T-cell (primary cell): ENCODE measurements around the gene CCR8. TPM values are rescaled to one million over a fixed set of nuclear protein-coding genes. Genes with fewer than 3 reads are reported as not detected.
A peak's percentile ranks its signal among the peaks of the same experiment; 100 is the strongest.

Experiments used
- ATAC-seq, 4 experiments: fragments of 200-7000 bp in 3 of 4; fragments of 150-1000 bp in 1 of 4; cut with Tn5 transposase; replicated peaks in 1 of 4; 1 replicate in 3 of 4; 2 replicates in 1 of 4; pipeline ENCODE4 v1.10.0; 2021; ENCODE audit warnings: moderate library complexity in 3 of 4, mild to moderate bottlenecking in 2 of 4, moderate number of reproducible peaks in 1 of 4
- CTCF ChIA-PET, 2 donors: fragments of 300-600 bp; sonication (Branson Sonifier 250); formaldehyde crosslinking; loops; one replicate each; lab custom pipeline; 2022; ENCODE audit warnings: antibody characterized with exemption in 2 of 2; lab: Charles Lee
- POLR2A ChIA-PET, 2 donors: fragments of 300-600 bp; sonication (Branson Sonifier 250); formaldehyde crosslinking; loops; one replicate each; lab custom pipeline; 2022; ENCODE audit warnings: antibody characterized with exemption in 2 of 2; lab: Charles Lee
- DNase-seq, 35 experiments: peaks; one replicate each; pipeline versions ENCODE4 v3.0.0 to v3.0.0-alpha.2; 2013 to 2023
- H3K27ac ChIP-seq: one replicate; pipeline ENCODE4 v1.5.1; 2013; ENCODE audit warnings: low read length
- H3K27me3 ChIP-seq, 2 experiments: replicated peaks in 1 of 2; 1 replicate in 1 of 2; 2 replicates in 1 of 2; pipeline versions ENCODE4 v1.6.1 to v1.7.0; 2013; ENCODE audit warnings: low read length in 1 of 2, mixed read lengths in 1 of 2; ENCODE audit not compliant: control insufficient read depth in 2 of 2, insufficient read depth in 2 of 2; ENCODE audit errors: extremely low read depth in 1 of 2
- H3K36me3 ChIP-seq, 2 donors: 1 replicate in 1 of 2; 2 replicates in 1 of 2; pipeline versions ENCODE4 v1.6.1 to v1.7.0; 2013; ENCODE audit warnings: low read length in 1 of 2; ENCODE audit not compliant: control insufficient read depth in 2 of 2, insufficient read depth in 1 of 2; ENCODE audit errors: extremely low read depth in 1 of 2
- H3K4me1 ChIP-seq, 2 experiments: 1 replicate in 1 of 2; 2 replicates in 1 of 2; pipeline versions ENCODE4 v1.6.1 to v1.7.0; 2013; ENCODE audit warnings: low read length in 2 of 2, mixed read lengths in 1 of 2; ENCODE audit not compliant: insufficient read depth in 2 of 2, control insufficient read depth in 1 of 2; ENCODE audit errors: extremely low read depth in 1 of 2
- H3K4me3 ChIP-seq, 2 donors: 1 replicate in 1 of 2; 2 replicates in 1 of 2; pipeline versions ENCODE4 v1.5.1 to v1.7.0; 2013; ENCODE audit warnings: mild to moderate bottlenecking in 2 of 2, low read length in 1 of 2, moderate library complexity in 1 of 2; ENCODE audit not compliant: control insufficient read depth in 1 of 2; ENCODE audit errors: extremely low read depth in 1 of 2
- H3K9me3 ChIP-seq: 2 replicates; pipeline ENCODE4 v1.7.0; 2013
- H3K27ac Mint-ChIP-seq, 2 donors: one replicate each; pipeline ENCODE4 v1.8.0; 2020 to 2021; ENCODE audit warnings: mild to moderate bottlenecking in 2 of 2, mixed read lengths in 2 of 2
- H3K27me3 Mint-ChIP-seq, 2 donors: one replicate each; pipeline ENCODE4 v1.8.0; 2021 to 2022; ENCODE audit warnings: mixed read lengths in 2 of 2
- H3K36me3 Mint-ChIP-seq: one replicate; pipeline ENCODE4 v1.8.0; 2021; ENCODE audit warnings: mixed read lengths
- H3K4me1 Mint-ChIP-seq, 3 donors: one replicate each; pipeline ENCODE4 v1.8.0; 2020 to 2022; ENCODE audit warnings: mixed read lengths in 3 of 3, mild to moderate bottlenecking in 1 of 3
- H3K4me3 Mint-ChIP-seq, 3 donors: one replicate each; pipeline ENCODE4 v1.8.0; 2020 to 2022; ENCODE audit warnings: mild to moderate bottlenecking in 3 of 3, mixed read lengths in 3 of 3, moderate library complexity in 3 of 3
- H3K9me3 Mint-ChIP-seq, 3 donors: one replicate each; pipeline ENCODE4 v1.8.0; 2020 to 2022; ENCODE audit warnings: mixed read lengths in 3 of 3
- WGBS: methylation state at CpG from one replicate; pipeline ENCODE4 v1.1.5; 2013; ENCODE audit warnings: missing lambda C conversion rate; ENCODE audit not compliant: insufficient coverage; 5-methylcytosine and 5-hydroxymethylcytosine counted together
- total RNA-seq, 35 experiments: library from RNA in 6 of 35; stranded (reverse) in 6 of 35; fragments of 120-200 nt in 1 of 35; gene quantifications; one replicate each; pipeline versions ENCODE4 v1.2.1 to v1.2.4 and lab custom pipeline; 2013 to 2026

The CCR8 gene, protein sequence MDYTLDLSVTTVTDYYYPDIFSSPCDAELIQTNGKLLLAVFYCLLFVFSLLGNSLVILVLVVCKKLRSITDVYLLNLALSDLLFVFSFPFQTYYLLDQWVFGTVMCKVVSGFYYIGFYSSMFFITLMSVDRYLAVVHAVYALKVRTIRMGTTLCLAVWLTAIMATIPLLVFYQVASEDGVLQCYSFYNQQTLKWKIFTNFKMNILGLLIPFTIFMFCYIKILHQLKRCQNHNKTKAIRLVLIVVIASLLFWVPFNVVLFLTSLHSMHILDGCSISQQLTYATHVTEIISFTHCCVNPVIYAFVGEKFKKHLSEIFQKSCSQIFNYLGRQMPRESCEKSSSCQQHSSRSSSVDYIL
- 1 to 10 TPM; 1.9 to 6.7 (median 2.8) TPM for total RNA-seq
- 3.0 TPM for total RNA-seq (2013)
- 0.55 to 7.3 (median 3.7) reads per million in 29 experiments for total RNA-seq (lab: John Stamatoyannopoulos, UW)

DNA sequence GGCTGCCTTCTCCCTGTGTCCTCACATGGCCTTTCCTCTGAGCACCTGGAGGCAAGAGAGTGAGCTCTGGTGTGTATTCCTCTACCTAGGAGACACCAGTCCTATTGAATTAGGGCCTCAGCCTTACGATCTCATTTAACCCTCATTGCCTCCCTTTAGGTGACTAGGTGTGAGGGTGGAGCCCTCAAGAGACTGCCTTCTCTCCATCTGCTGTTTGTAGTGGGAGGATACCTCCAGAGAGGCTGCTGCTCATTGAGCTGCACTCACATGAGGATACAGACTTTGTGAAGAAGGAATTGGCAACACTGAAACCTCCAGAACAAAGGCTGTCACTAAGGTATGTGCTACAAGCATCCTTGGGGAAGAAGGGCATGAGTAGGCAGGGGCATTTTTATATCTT lies at the start of gene CCR8:
Gene CCR8 (plus strand): TSS at position 217 of the 400 bp plus-strand sequence. CDS start 2,623 bp downstream, outside the sequence.
- Histone ChIP-seq H3K27ac (peak within 1 kb of the TSS; percentile 36), H3K4me1 (peaks cover 0 to 7% of the 10 kb centered on the region in 2 experiments), H3K36me3 (no peaks in the 10 kb centered on the region), H3K9me3 (no peaks in the 10 kb centered on the region), H3K4me3 (no peak within 1 kb of the TSS), H3K27me3 (no peaks in the 10 kb centered on the region)
- no CpG with 5 or more reads among the region's 1 CpG for WGBS
- Mint-ChIP-seq H3K4me3 (peak within 1 kb of the TSS; percentile 3 to 68 (median 66)), H3K36me3 (peaks cover 13% of the 10 kb centered on the region), H3K9me3 (no peaks in the 10 kb centered on the region), H3K27me3 (no peaks in the 10 kb centered on the region), H3K27ac (peak within 1 kb of the TSS; percentile 70 to 83), H3K4me1 (peaks cover 14 to 52% (median 14%) of the 10 kb centered on the region in 3 donors)
- ATAC-seq (peak; percentile 38 to 73 (median 66)), DNase-seq (no peak)
- POLR2A ChIA-PET: no interaction called here
- CTCF ChIA-PET: interaction anchor here in 1 of 2 donors (0.5 kb wide), 1 partner anchor 19 kb away, joined by 6 read pairs; no protein-coding TSS in a partner anchor

DNA sequence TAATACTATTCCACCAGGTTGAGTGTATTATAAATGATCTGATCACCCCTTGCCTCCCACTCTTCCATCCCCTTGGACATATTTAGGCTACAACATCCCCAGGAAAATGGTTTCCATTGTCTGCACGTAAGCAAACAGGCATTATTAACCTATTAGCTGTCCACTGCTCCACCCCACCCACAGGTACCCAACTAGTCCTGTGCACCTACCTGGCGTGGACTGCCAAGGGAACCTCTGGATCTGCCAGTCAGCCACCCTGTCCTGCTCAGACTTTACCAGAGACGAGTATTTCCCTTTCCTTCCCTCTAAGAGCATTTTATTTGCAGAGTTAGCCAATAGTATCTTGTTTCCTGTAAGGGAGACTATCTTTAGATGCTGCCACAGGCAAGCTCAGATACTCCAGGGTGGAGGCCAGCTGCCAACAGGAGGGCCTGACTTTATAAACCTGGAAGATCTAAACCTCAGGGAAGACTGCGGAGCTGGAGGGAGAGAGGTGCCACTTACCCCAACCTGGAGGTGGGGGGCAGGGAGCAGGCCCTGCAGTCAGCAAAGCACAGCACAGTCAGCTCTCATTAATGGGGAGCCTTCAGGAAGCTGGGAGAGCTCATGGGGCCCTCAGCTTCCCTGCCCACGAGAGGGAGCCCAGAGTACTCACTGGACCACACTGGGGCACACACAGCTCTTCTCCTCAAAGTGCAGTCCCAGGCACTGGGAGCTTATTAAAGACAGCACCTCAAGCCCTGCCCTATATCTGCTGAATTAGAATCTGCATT lies 49.6 kb upstream of the CCR8 start, which contains the start of gene CX3CR1:
Gene CX3CR1 (minus strand): TSS at position 292 of the 773 bp plus-strand sequence. CDS start 13,527 bp downstream, outside the sequence.
- no peaks in the 10 kb centered on the region for H3K9me3 ChIP-seq
- Mint-ChIP-seq H3K4me1 (peaks cover 13 to 45% (median 13%) of the 10 kb centered on the region in 3 donors), H3K9me3 (no peaks in the 10 kb centered on the region), H3K27ac (peak within 1 kb of the TSS; percentile 44 to 45), H3K27me3 (no peaks in the 10 kb centered on the region), H3K4me3 (peak within 1 kb of the TSS; percentile 48 to 74 (median 63)), H3K36me3 (no peaks in the 10 kb centered on the region)
- DNase-seq (no peak), ATAC-seq (no peak)
- CTCF ChIA-PET: interaction anchor here (1.0 to 2.3 kb wide), 3 partner anchors 8 to 90 kb away, joined by 4 to 10 read pairs (median 5); no protein-coding TSS in a partner anchor
- no peak within 1 kb of the TSS for H3K27ac ChIP-seq
- no peaks in the 10 kb centered on the region for H3K27me3 ChIP-seq
- POLR2A ChIA-PET: no interaction called here
- H3K36me3 ChIP-seq: no peaks in the 10 kb centered on the region
- H3K4me1 ChIP-seq: peaks cover 0 to 57% of the 10 kb centered on the region in 2 experiments
- peak within 1 kb of the TSS in 1 of 2 donors; percentile 40 for H3K4me3 ChIP-seq
- WGBS: 64% methylated on average over 1 of the region's 5 CpGs

DNA sequence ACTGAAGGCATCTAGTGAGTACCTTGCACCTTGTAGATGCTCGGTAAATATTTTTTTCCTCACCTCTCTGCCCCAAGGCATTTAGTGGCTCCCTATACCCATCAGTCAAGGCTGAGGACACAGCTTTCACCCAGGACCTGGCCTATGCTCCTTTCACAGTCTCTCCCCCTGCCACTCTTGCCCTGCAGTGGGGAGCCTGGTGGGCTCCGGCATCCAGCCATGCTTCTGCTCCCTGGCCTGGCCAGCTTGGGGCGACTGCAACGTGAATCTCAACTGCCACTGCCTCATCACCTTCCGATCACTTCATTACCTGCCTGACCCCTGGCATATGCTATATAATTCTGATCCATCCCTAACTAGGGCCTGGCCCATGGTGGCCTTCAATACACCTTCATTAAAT lies 48.9 kb upstream of the CCR8 start:
- Mint-ChIP-seq H3K9me3 (no peaks in the 10 kb centered on the region), H3K36me3 (no peaks in the 10 kb centered on the region), H3K4me1 (peaks cover 13 to 42% (median 13%) of the 10 kb centered on the region in 3 donors), H3K4me3 (peak overlapping the region in 1 of 3 donors; percentile 74), H3K27me3 (no peaks in the 10 kb centered on the region), H3K27ac (peak overlapping the region in 1 of 2 donors; percentile 32)
- 91% methylated on average over 5 of the region's 5 CpGs for WGBS
- H3K4me3 ChIP-seq: peak overlapping the region in 1 of 2 donors; percentile 40
- H3K4me1 ChIP-seq: peaks cover 0 to 57% of the 10 kb centered on the region in 2 experiments
- ChIA-PET POLR2A (no interaction called here), CTCF (interaction anchor here in 1 of 2 donors (1.7 kb wide), 1 partner anchor 8 kb away, joined by 5 read pairs; no protein-coding TSS in a partner anchor)
- H3K9me3 ChIP-seq: no peaks in the 10 kb centered on the region
- H3K27me3 ChIP-seq: no peaks in the 10 kb centered on the region
- no peaks in the 10 kb centered on the region for H3K36me3 ChIP-seq
- DNase-seq: no peak
- ATAC-seq: no peak
- no peak overlapping the region for H3K27ac ChIP-seq

DNA sequence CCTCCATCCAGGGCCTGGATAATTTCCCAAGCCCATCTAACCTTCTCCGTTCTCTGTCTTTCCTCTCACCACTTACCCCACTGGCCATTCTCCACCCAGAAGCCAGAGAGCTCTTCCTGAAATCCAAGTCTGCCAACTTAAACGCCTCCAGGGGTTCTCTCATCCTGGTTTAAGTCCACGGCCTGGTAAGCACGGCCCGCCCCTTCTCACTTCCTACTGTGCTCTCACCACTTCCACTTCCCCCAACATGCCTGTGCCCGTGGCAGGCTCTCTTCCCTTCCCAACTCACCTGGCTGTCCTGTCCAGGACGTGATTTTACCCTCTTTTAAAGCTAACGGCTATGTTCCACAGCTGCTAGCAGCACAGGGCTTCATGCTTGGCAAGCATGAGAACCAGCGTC lies 48.0 kb upstream of the CCR8 start:
- DNase-seq: no peak
- no peaks in the 10 kb centered on the region for H3K9me3 Mint-ChIP-seq
- peaks cover 11 to 35% (median 13%) of the 10 kb centered on the region in 3 donors for H3K4me1 Mint-ChIP-seq
- ChIA-PET CTCF (interaction anchor here in 1 of 2 donors (1.0 to 1.1 kb wide), 2 partner anchors 9 to 10 kb away, joined by 3 to 4 read pairs; no protein-coding TSS in a partner anchor), POLR2A (interaction anchor here in 1 of 2 donors (0.7 kb wide), 1 partner anchor 12 kb away, joined by 3 read pairs; no protein-coding TSS in a partner anchor)
- 57% methylated on average over 8 of the region's 9 CpGs for WGBS
- H3K27me3 Mint-ChIP-seq: no peaks in the 10 kb centered on the region
- H3K4me3 Mint-ChIP-seq: peak overlapping the region; percentile 27 to 56 (median 49)
- H3K36me3 Mint-ChIP-seq: no peaks in the 10 kb centered on the region
- Histone ChIP-seq H3K36me3 (no peaks in the 10 kb centered on the region), H3K27ac (peak overlapping the region; percentile 54), H3K4me3 (peak overlapping the region in 1 of 2 donors; percentile 40), H3K27me3 (no peaks in the 10 kb centered on the region), H3K4me1 (peaks cover 0 to 57% of the 10 kb centered on the region in 2 experiments), H3K9me3 (no peaks in the 10 kb centered on the region)
- no peak for ATAC-seq
- peak overlapping the region; percentile 39 to 44 for H3K27ac Mint-ChIP-seq

DNA sequence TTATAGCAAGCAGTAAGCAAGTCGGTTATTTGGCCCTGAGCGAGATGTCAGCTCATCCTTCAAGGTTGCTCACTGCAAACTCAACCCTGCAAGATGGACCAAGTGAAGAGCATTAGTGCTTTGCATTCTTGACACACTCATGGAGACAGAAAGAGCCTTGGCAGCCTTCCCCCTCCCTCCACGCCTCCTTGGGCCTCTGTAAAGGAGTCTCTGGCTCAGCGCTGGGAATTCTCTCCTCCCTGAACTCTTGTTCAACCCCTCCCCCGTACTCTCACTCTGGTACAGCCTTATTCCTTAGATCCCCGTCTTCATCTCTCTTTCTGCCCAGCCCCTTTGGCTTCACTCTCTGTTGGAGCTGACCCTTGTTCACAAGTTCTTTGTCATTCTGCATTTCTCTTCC lies 47.5 kb upstream of the CCR8 start:
- ChIA-PET CTCF (interaction anchor here in 1 of 2 donors (1.0 to 1.1 kb wide), 2 partner anchors 9 to 10 kb away, joined by 3 to 4 read pairs; no protein-coding TSS in a partner anchor), POLR2A (interaction anchor here in 1 of 2 donors (0.7 kb wide), 1 partner anchor 12 kb away, joined by 3 read pairs; no protein-coding TSS in a partner anchor)

More for the DNA sequence above, 47.5 kb upstream of the CCR8 start:
- Histone ChIP-seq H3K27ac (peak overlapping the region; percentile 54), H3K9me3 (no peaks in the 10 kb centered on the region), H3K36me3 (no peaks in the 10 kb centered on the region), H3K4me1 (peaks cover 0 to 53% of the 10 kb centered on the region in 2 experiments), H3K27me3 (no peaks in the 10 kb centered on the region), H3K4me3 (peak overlapping the region in 1 of 2 donors; percentile 40)
- Mint-ChIP-seq H3K27ac (no peak overlapping the region), H3K4me3 (peak overlapping the region in 1 of 3 donors; percentile 56), H3K4me1 (peaks cover 8 to 30% (median 10%) of the 10 kb centered on the region in 3 donors), H3K27me3 (no peaks in the 10 kb centered on the region), H3K36me3 (no peaks in the 10 kb centered on the region), H3K9me3 (no peaks in the 10 kb centered on the region)
- no peak for DNase-seq
- no peak for ATAC-seq
- 92% methylated on average over 6 of the region's 6 CpGs for WGBS
